Activated CD8-positive, alpha-beta T cell treated with anti-CD3 and anti-CD28 coated beads for 36 hours (primary cell): Measurements from ENCODE around the gene SLAMF1. TPM values are rescaled to one million over a fixed set of nuclear protein-coding genes. Genes with fewer than 3 reads are reported as not detected.

Experiments
- ATAC-seq: fragments of 200-7000 bp; cut with Tn5 transposase; one replicate; pipeline ENCODE4 v1.10.0; 2021; ENCODE audit warnings: mild to moderate bottlenecking, moderate library complexity
- CTCF ChIA-PET: fragments of 350-600 bp; sonication (Branson Sonifier 250); formaldehyde crosslinking; loops from one replicate; lab custom pipeline; 2021; ENCODE audit warnings: antibody characterized with exemption; lab: Charles Lee
- POLR2A ChIA-PET: fragments of 350-600 bp; sonication (Branson Sonifier 250); formaldehyde crosslinking; loops from one replicate; lab custom pipeline; 2021; ENCODE audit warnings: antibody characterized with exemption; lab: Charles Lee
- DNase-seq: peaks from one replicate; pipeline ENCODE4 v3.0.0-alpha.2; 2020
- H3K27ac Mint-ChIP-seq: one replicate; pipeline ENCODE4 v1.8.0; 2021; ENCODE audit warnings: mild to moderate bottlenecking, mixed read lengths
- H3K27me3 Mint-ChIP-seq: one replicate; pipeline ENCODE4 v1.8.0; 2021; ENCODE audit warnings: mixed read lengths
- H3K36me3 Mint-ChIP-seq: one replicate; pipeline ENCODE4 v1.8.0; 2021; ENCODE audit warnings: low read depth, mixed read lengths
- H3K4me1 Mint-ChIP-seq: one replicate; pipeline ENCODE4 v1.8.0; 2021; ENCODE audit warnings: low read depth, mixed read lengths
- H3K4me3 Mint-ChIP-seq: one replicate; pipeline ENCODE4 v1.8.0; 2021; ENCODE audit warnings: mild to moderate bottlenecking, moderate library complexity, mixed read lengths
- H3K9me3 Mint-ChIP-seq: one replicate; pipeline ENCODE4 v1.8.0; 2021; ENCODE audit warnings: mixed read lengths
- CTCF ChIP-seq: fragments of 200-600 bp; IDR thresholded peaks from one replicate; pipeline ENCODE4 v1.8.0; 2022; ENCODE audit warnings: antibody characterized with exemption, mild to moderate bottlenecking
- intact Hi-C: fragments of 100-400 bp; cut with micrococcal nuclease; formaldehyde crosslinking; loops from one replicate; pipeline ENCODE4 v1.10.0; 2022
- total RNA-seq, 2 experiments: library from RNA; stranded (reverse); gene quantifications; one replicate each; pipeline ENCODE4 v1.2.3, GENCODE V29; 2021

SLAMF1 gene
- total RNA-seq, 2 experiments from 2014 or later, result 65.9 to 67.8 TPM

DNA sequence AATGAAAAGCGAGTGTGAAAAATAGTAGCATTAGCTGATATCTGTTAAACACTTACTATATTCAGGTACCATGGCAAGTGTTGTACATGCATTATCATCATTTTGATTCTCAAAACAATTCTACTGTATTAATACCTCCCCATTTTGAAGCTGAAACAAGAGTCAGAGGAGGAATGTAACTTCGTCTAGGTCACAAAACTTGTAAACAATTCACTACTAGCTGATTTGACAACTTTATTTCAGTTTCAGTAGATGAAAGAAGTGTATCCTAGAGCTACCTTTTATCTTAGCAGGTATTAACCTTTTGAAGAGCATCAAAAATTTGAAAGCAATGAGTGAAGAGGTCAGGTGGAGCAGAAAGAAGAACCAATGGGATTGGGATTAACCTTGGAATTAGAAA is 69.2 kb downstream of the SLAMF1 start:
- ChIA-PET CTCF (interaction anchor here (0.8 to 3.9 kb wide), 14 partner anchors 10 to 201 kb away, joined by 3 to 34 read pairs (median 3); no protein-coding TSS in a partner anchor), POLR2A (interaction anchor here (0.8 to 2.5 kb wide), 5 partner anchors 9 to 82 kb away, joined by 3 to 10 read pairs (median 4); no protein-coding TSS in a partner anchor)
- Mint-ChIP-seq H3K27me3 (no peaks in the 10 kb centered on the region), H3K36me3 (peaks cover 26% of the 10 kb centered on the region), H3K4me3 (peak overlapping the region; percentile 85), H3K9me3 (peaks cover 3% of the 10 kb centered on the region), H3K27ac (peak overlapping the region; percentile 94), H3K4me1 (peaks cover 85% of the 10 kb centered on the region)
- no peak for DNase-seq
- intact Hi-C loops, result loop anchor here (5.0 kb wide), 1 partner anchor 55 kb away; the partner anchor contains the start of gene SLAMF6
- ATAC-seq, result peak; percentile 8
- no peak for TF ChIP-seq CTCF

DNA sequence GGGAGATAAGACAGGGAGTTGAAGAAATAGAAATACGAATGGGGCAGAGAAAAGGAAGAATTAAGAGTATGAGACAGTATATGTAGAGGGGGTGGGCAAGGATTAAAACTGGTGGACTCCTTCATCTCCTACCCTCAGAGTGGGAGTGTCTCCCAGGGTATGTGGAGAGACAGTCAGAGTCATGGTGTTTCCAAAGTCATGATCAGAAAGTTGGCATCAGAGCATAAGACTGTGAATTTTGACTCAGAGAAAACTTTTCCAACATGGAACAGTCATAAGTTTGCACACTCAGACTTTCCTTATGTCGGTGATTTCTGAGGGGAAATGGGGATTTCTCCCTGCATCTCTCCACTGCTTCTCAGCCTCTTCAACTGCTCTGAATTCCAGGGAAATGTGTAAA is 70.0 kb downstream of the SLAMF1 start:
- H3K27ac Mint-ChIP-seq, result peak overlapping the region; percentile 94
- ATAC-seq (peak; percentile 28), DNase-seq (no peak)
- ChIA-PET POLR2A (interaction anchor here (1.3 to 2.5 kb wide), 3 partner anchors 9 to 16 kb away, joined by 4 to 10 read pairs (median 4); no protein-coding TSS in a partner anchor), CTCF (interaction anchor here (0.8 to 3.9 kb wide), 13 partner anchors 10 to 200 kb away, joined by 3 to 34 read pairs (median 4); partner anchors contain the start of gene SLAMF6)
- H3K4me3 Mint-ChIP-seq, result peak overlapping the region; percentile 85
- peaks cover 27% of the 10 kb centered on the region for H3K36me3 Mint-ChIP-seq
- H3K27me3 Mint-ChIP-seq, result no peaks in the 10 kb centered on the region
- peaks cover 87% of the 10 kb centered on the region for H3K4me1 Mint-ChIP-seq
- no peaks in the 10 kb centered on the region for H3K9me3 Mint-ChIP-seq
- TF ChIP-seq CTCF, result no peak
- intact Hi-C loops, result loop anchor here (5.0 kb wide), 1 partner anchor 55 kb away; the partner anchor contains the start of gene SLAMF6

- peaks cover 27% of the 10 kb centered on the region for H3K36me3 Mint-ChIP-seq
- H3K27ac Mint-ChIP-seq, result peak overlapping the region; percentile 94
- DNase-seq (peak; percentile 77), ATAC-seq (peak; percentile 64)
- peaks cover 87% of the 10 kb centered on the region for H3K4me1 Mint-ChIP-seq
- CTCF ChIA-PET, result interaction anchor here (1.0 to 3.9 kb wide), 7 partner anchors 10 to 199 kb away, joined by 3 to 34 read pairs (median 4); partner anchors contain the start of gene SLAMF6
- no peak for TF ChIP-seq CTCF
- H3K4me3 Mint-ChIP-seq, result peak overlapping the region; percentile 85
- no peaks in the 10 kb centered on the region for H3K27me3 Mint-ChIP-seq
- intact Hi-C loops, result loop anchor here (5.0 kb wide), 1 partner anchor 54 kb away; the partner anchor contains the start of gene SLAMF6
- POLR2A ChIA-PET, result interaction anchor here (0.8 to 1.4 kb wide), 2 partner anchors 11 kb away, joined by 3 to 4 read pairs; no protein-coding TSS in a partner anchor
- H3K9me3 Mint-ChIP-seq, result peaks cover under 1% of the 10 kb centered on the region
Measured at GRCh38 chr1:160576390-160576789, 70.5 kb downstream of the SLAMF1 start.

- peaks cover 85% of the 10 kb centered on the region for H3K4me1 Mint-ChIP-seq
- DNase-seq (peak; percentile 31), ATAC-seq (peak; percentile 59)
- peaks cover 4% of the 10 kb centered on the region for H3K9me3 Mint-ChIP-seq
- CTCF ChIA-PET, result interaction anchor here (1.3 to 4.7 kb wide), 6 partner anchors 9 to 32 kb away, joined by 4 to 34 read pairs (median 10); no protein-coding TSS in a partner anchor
- no peaks in the 10 kb centered on the region for H3K27me3 Mint-ChIP-seq
- POLR2A ChIA-PET, result interaction anchor here (1.1 to 1.7 kb wide), 4 partner anchors 10 to 16 kb away, joined by 4 read pairs; no protein-coding TSS in a partner anchor
- no peak for TF ChIP-seq CTCF
- peaks cover 34% of the 10 kb centered on the region for H3K36me3 Mint-ChIP-seq
- H3K27ac Mint-ChIP-seq, result peak overlapping the region; percentile 94
- H3K4me3 Mint-ChIP-seq, result peak overlapping the region; percentile 85
- intact Hi-C loops, result loop anchor here (5.0 kb wide), 1 partner anchor 53 kb away; the partner anchor contains the start of gene SLAMF6
Measured at GRCh38 chr1:160575112-160575664, 71.7 kb downstream of the SLAMF1 start.
